SK-N-SH treated with all-trans-retinoic acid at 6 μM for 48 hours (cell line): ENCODE data around the gene PLEKHH3.

ENCODE experiments used
- ARNTL ChIP-seq: fragments of 450-650 bp; formaldehyde crosslinking; IDR thresholded peaks from 2 replicates; pipeline ENCODE4 v1.5.0; 2020; ENCODE audit warnings: low read depth, mild to moderate bottlenecking, moderate library complexity, borderline replicate concordance
- GLIS3 ChIP-seq: fragments of 250-450 bp; sonication (Bioruptor Pico); IDR thresholded peaks from 2 replicates; pipeline ENCODE4 v1.5.0; 2020; ENCODE audit warnings: mild to moderate bottlenecking, moderate library complexity
- PPARA ChIP-seq: fragments of 250-450 bp; sonication (Bioruptor Pico); IDR thresholded peaks from 2 replicates; pipeline ENCODE4 v1.5.0; 2020; ENCODE audit warnings: mild to moderate bottlenecking, borderline replicate concordance
- RARB ChIP-seq: fragments of 250-450 bp; sonication (Bioruptor Pico); IDR thresholded peaks from 2 replicates; pipeline ENCODE4 v1.8.0; 2021; ENCODE audit warnings: mild to moderate bottlenecking, moderate library complexity
- TCF4 ChIP-seq: fragments of 250-450 bp; sonication (Bioruptor Pico); IDR thresholded peaks from 2 replicates; pipeline ENCODE4 v1.8.0; 2021; ENCODE audit warnings: mild to moderate bottlenecking, moderate library complexity, borderline replicate concordance
- ZC3H10 ChIP-seq: fragments of 250-450 bp; sonication (Bioruptor Pico); IDR thresholded peaks from 2 replicates; pipeline ENCODE4 v1.5.1; 2021; ENCODE audit warnings: mild to moderate bottlenecking, moderate library complexity
- ZFP3 ChIP-seq: fragments of 250-450 bp; sonication (Bioruptor Pico); IDR thresholded peaks from 2 replicates; pipeline ENCODE4 v1.5.0; 2020; ENCODE audit warnings: mild to moderate bottlenecking, moderate library complexity
- ZFP30 ChIP-seq: fragments of 450-650 bp; formaldehyde crosslinking; IDR thresholded peaks from 2 replicates; pipeline ENCODE4 v1.5.0; 2022; ENCODE audit warnings: mild to moderate bottlenecking, moderate library complexity
- ZNF565 ChIP-seq: fragments of 450-650 bp; formaldehyde crosslinking; conservative IDR thresholded peaks from 2 replicates; pipeline ENCODE4 v1.5.0; 2020; ENCODE audit warnings: low read depth, mild to moderate bottlenecking, moderate library complexity
- ZNF8 ChIP-seq: fragments of 450-650 bp; formaldehyde crosslinking; IDR thresholded peaks from 2 replicates; pipeline ENCODE4 v1.5.0; 2020; ENCODE audit warnings: mild to moderate bottlenecking, moderate library complexity
- TF ChIP-seq, protein P1 (sequence below): fragments of 250-450 bp; sonication (Bioruptor Pico); IDR thresholded peaks from 2 replicates; pipeline ENCODE4 v1.8.0; 2020; ENCODE audit warnings: mild to moderate bottlenecking, moderate library complexity, borderline replicate concordance
- TF ChIP-seq, protein P2 (sequence below): fragments of 250-450 bp; sonication (Bioruptor Pico); IDR thresholded peaks from 2 replicates; pipeline ENCODE4 v1.5.1; 2020; ENCODE audit warnings: low read depth, mild to moderate bottlenecking, moderate library complexity
- TF ChIP-seq, protein P3 (sequence below): fragments of 250-450 bp; sonication (Bioruptor Pico); IDR thresholded peaks from 2 replicates; pipeline ENCODE4 v1.5.0; 2020; ENCODE audit warnings: mild to moderate bottlenecking, moderate library complexity

DNA sequence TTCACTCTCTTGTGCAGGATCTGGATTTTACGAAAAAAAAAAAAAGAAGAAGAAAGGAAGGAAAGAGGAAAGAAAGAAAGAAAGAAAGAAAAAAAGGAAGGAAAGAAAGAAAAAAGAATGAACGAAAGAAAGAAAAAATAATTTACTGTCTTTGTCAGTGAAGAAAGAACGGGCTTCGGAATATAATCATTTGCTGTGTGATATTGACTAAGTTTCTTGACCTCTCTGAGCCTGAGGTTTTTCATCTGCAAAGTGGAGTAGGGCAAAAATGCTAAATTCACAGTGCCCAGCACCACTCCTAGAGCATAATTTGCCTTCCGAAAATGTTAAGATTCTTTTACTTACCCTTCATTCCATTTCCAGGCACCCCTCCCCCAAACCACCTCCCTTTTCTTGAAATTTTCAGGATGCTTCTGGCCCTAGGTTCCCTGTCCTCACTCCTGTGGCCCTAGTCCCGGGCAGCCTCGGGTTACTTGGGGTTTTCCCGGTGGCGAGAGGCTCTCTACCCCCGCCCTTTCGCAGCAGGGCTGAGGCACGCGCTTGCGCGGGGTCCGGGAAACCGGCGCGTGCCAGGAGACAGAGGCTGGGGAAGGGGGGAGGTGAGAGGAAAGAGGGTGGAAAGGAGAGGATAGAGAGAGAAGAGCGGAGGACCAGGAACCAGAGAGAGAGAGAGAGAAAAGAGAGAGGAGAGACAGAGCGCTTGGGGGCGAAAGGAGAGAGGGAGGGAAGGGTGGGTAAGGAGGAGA is 5.4 kb upstream of the PLEKHH3 start, which contains the start of gene CNTNAP1:
- TF ChIP-seq TCF4 (CRISPR knock-in tag), result no peak
- TF ChIP-seq, protein P1, sequence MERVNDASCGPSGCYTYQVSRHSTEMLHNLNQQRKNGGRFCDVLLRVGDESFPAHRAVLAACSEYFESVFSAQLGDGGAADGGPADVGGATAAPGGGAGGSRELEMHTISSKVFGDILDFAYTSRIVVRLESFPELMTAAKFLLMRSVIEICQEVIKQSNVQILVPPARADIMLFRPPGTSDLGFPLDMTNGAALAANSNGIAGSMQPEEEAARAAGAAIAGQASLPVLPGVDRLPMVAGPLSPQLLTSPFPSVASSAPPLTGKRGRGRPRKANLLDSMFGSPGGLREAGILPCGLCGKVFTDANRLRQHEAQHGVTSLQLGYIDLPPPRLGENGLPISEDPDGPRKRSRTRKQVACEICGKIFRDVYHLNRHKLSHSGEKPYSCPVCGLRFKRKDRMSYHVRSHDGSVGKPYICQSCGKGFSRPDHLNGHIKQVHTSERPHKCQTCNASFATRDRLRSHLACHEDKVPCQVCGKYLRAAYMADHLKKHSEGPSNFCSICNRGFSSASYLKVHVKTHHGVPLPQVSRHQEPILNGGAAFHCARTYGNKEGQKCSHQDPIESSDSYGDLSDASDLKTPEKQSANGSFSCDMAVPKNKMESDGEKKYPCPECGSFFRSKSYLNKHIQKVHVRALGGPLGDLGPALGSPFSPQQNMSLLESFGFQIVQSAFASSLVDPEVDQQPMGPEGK (CRISPR knock-in tag), result no peak
- TF ChIP-seq RARB (CRISPR knock-in tag), result no peak
- TF ChIP-seq ZC3H10, result no peak
- no peak for TF ChIP-seq PPARA (CRISPR knock-in tag)
- TF ChIP-seq, protein P2, sequence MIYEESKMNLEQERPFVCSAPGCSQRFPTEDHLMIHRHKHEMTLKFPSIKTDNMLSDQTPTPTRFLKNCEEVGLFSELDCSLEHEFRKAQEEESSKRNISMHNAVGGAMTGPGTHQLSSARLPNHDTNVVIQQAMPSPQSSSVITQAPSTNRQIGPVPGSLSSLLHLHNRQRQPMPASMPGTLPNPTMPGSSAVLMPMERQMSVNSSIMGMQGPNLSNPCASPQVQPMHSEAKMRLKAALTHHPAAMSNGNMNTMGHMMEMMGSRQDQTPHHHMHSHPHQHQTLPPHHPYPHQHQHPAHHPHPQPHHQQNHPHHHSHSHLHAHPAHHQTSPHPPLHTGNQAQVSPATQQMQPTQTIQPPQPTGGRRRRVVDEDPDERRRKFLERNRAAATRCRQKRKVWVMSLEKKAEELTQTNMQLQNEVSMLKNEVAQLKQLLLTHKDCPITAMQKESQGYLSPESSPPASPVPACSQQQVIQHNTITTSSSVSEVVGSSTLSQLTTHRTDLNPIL, result no peak
- no peak for TF ChIP-seq GLIS3 (CRISPR knock-in tag)
- no peak for TF ChIP-seq ZFP3 (CRISPR knock-in tag)
- no peak for TF ChIP-seq ZFP30 (CRISPR knock-in tag)
- TF ChIP-seq ARNTL (CRISPR knock-in tag), result no peak
- TF ChIP-seq ZNF565, result no peak
- TF ChIP-seq ZNF8 (CRISPR knock-in tag), result no peak
- TF ChIP-seq, protein P3, sequence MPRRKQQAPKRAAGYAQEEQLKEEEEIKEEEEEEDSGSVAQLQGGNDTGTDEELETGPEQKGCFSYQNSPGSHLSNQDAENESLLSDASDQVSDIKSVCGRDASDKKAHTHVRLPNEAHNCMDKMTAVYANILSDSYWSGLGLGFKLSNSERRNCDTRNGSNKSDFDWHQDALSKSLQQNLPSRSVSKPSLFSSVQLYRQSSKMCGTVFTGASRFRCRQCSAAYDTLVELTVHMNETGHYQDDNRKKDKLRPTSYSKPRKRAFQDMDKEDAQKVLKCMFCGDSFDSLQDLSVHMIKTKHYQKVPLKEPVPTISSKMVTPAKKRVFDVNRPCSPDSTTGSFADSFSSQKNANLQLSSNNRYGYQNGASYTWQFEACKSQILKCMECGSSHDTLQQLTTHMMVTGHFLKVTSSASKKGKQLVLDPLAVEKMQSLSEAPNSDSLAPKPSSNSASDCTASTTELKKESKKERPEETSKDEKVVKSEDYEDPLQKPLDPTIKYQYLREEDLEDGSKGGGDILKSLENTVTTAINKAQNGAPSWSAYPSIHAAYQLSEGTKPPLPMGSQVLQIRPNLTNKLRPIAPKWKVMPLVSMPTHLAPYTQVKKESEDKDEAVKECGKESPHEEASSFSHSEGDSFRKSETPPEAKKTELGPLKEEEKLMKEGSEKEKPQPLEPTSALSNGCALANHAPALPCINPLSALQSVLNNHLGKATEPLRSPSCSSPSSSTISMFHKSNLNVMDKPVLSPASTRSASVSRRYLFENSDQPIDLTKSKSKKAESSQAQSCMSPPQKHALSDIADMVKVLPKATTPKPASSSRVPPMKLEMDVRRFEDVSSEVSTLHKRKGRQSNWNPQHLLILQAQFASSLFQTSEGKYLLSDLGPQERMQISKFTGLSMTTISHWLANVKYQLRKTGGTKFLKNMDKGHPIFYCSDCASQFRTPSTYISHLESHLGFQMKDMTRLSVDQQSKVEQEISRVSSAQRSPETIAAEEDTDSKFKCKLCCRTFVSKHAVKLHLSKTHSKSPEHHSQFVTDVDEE (CRISPR knock-in tag), result no peak
